Thoracic aorta (tissue), 2 donors: Measurements from ENCODE around the gene ETNK2. TPM values are rescaled to one million over a fixed set of nuclear protein-coding genes. Genes with fewer than 3 reads are reported as not detected.

Experiments
- ATAC-seq: fragments of 150-250 bp; one replicate; pipeline ENCODE4 v1.8.0; 2017; ENCODE audit warnings: low read depth; ENCODE audit not compliant: insufficient number of reproducible peaks, low FRiP score
- DNase-seq: peaks from one replicate; pipeline ENCODE4 v3.0.0-alpha.2; 2020; ENCODE audit warnings: low spot score
- H3K27ac ChIP-seq, 2 donors: fragments of 200-600 bp; sonication (generic); 1 replicate in 1 of 2; 2 replicates in 1 of 2; pipeline ENCODE4 v1.5.1; 2016; ENCODE audit warnings: mild to moderate bottlenecking in 2 of 2, moderate library complexity in 2 of 2
- H3K27me3 ChIP-seq: fragments of 200-600 bp; sonication (generic); replicated peaks from 2 replicates; pipeline ENCODE4 v1.6.0; 2016; ENCODE audit warnings: mild to moderate bottlenecking; ENCODE audit not compliant: insufficient read depth
- H3K36me3 ChIP-seq: fragments of 200-600 bp; sonication (generic); one replicate; pipeline ENCODE4 v1.5.1; 2016
- H3K4me1 ChIP-seq, 2 donors: fragments of 200-600 bp; sonication (generic); 1 replicate in 1 of 2; 2 replicates in 1 of 2; pipeline versions ENCODE4 v1.5.1 to v1.6.0; 2016; ENCODE audit warnings: low read depth in 2 of 2, mild to moderate bottlenecking in 1 of 2; ENCODE audit not compliant: control insufficient read depth in 1 of 2
- H3K4me3 ChIP-seq: fragments of 200-600 bp; sonication (generic); 2 replicates; pipeline ENCODE4 v1.5.1; 2016; ENCODE audit warnings: mild to moderate bottlenecking
- H3K9me3 ChIP-seq: fragments of 200-600 bp; sonication (generic); 2 replicates; pipeline ENCODE4 v1.5.1; 2016
- total RNA-seq, 2 donors: library from RNA; depleted of rRNA; stranded (reverse); fragments of >200 nt; gene quantifications; one replicate each; pipeline versions ENCODE4 v1.1.0 to v1.2.3, GENCODE V29; 2016
- TF ChIP-seq, protein P1 (sequence below): fragments of 200-600 bp; sonication (generic); IDR thresholded peaks from one replicate; pipeline ENCODE4 v1.5.1; 2019; ENCODE audit warnings: antibody characterized with exemption

Gene ETNK2
- total RNA-seq, 2 donors from 2014 or later: 18.0 to 24.5 TPM

DNA sequence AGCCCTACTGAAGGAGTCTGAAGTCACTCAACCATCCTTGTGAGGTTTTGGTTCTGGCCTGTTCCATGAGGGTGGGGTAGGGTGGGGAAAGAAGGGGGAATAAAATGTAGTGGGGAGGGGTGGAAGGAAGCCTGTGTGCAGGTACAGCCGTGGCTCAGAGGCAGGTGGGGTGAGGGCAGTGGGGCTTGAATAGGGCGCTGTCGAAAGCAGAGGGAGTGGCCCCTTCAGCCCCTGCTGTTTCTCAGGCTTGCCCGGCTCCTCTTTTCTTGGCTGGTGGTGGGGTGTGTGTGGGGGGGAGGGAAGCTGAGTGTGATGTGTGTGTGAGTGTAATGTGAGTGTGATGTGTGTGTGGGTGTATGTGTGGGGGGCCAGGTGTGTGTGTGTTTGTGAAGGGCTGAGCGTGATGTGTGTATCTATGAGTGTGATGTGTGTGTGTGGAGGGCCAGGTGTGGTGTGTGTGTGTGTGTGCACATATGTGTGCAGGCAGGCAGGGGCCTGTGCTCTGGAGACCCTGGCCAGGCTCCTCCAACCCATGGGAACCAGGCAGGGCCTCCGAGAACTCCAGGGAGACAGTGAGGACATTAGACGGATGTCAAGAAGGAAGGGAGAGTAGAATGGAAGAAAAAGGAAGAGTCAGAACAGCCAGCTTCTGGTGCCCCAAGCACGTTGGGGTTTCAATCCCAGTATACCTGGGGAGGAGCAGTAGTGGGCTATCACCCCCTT, 69.9 kb downstream of the ETNK2 start:
- H3K4me3 ChIP-seq: no peak overlapping the region
- DNase-seq: no peak

DNA sequence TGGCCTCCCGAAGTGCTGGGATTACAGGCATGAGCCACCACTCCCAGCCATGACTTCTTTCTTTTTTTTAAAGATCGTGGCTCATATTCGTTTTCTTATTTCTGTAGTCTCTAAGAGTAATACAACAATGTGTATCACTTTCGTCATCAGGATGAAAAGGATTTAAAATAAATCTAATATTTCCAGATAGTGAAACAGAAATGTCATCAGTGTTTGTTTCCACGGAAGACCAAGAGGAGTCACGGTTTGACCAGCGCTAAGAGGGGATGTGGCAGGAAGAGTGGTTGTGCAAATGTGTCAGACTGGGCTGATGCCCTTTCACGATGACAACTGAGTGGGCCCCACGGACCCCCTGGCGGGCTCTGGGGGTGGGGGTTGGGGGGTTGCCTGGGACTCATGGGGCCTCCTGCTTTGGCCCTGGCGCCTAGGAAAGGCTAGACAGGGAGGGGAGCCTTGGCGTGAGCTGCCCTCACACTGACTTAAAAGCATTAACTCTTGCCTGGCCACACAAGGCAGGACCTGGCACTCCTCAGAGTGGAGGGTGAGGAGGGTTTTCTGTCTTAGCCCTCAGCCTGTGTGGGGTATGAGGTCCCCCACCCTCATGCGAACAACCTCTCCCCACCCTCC, 70.6 kb downstream of the ETNK2 start:
- Histone ChIP-seq H3K4me3 (no peak overlapping the region), H3K36me3 (no peaks in the 10 kb centered on the region), H3K27me3 (no peaks in the 10 kb centered on the region), H3K4me1 (peaks cover 26 to 82% of the 10 kb centered on the region in 2 donors), H3K27ac (peak overlapping the region; percentile 56 to 59), H3K9me3 (no peaks in the 10 kb centered on the region)
- ATAC-seq (no peak), DNase-seq (no peak)
- TF ChIP-seq, protein P1, sequence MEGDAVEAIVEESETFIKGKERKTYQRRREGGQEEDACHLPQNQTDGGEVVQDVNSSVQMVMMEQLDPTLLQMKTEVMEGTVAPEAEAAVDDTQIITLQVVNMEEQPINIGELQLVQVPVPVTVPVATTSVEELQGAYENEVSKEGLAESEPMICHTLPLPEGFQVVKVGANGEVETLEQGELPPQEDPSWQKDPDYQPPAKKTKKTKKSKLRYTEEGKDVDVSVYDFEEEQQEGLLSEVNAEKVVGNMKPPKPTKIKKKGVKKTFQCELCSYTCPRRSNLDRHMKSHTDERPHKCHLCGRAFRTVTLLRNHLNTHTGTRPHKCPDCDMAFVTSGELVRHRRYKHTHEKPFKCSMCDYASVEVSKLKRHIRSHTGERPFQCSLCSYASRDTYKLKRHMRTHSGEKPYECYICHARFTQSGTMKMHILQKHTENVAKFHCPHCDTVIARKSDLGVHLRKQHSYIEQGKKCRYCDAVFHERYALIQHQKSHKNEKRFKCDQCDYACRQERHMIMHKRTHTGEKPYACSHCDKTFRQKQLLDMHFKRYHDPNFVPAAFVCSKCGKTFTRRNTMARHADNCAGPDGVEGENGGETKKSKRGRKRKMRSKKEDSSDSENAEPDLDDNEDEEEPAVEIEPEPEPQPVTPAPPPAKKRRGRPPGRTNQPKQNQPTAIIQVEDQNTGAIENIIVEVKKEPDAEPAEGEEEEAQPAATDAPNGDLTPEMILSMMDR: no peak

More for the DNA sequence above, 69.9 kb downstream of the ETNK2 start:
- ATAC-seq: no peak
- H3K27me3 ChIP-seq: no peaks in the 10 kb centered on the region
- peak overlapping the region in 1 of 2 donors; percentile 49 for H3K27ac ChIP-seq
- TF ChIP-seq, protein P1: no peak
- H3K36me3 ChIP-seq: no peaks in the 10 kb centered on the region
- no peaks in the 10 kb centered on the region for H3K9me3 ChIP-seq
- H3K4me1 ChIP-seq: peaks cover 26 to 84% of the 10 kb centered on the region in 2 donors

Other genes with a start within 250 kb of the ETNK2 start
- gene SOX13, start 78.9 kb downstream of the ETNK2 start, total RNA-seq: 10 to 100 TPM; 27.2 to 33.2 TPM
- gene REN, start 14.3 kb upstream of the ETNK2 start, total RNA-seq: not detected
- not detected for gene KISS1, start 44.4 kb upstream of the ETNK2 start, total RNA-seq
- not detected for gene GOLT1A, start 61.9 kb upstream of the ETNK2 start, total RNA-seq
- 1 to 10 TPM; 5.1 to 6.9 TPM for gene PLEKHA6, start 207.9 kb upstream of the ETNK2 start, total RNA-seq